K562 (cell line): ENCODE results near the gene MEX3D. TPM values are rescaled to one million over a fixed set of nuclear protein-coding genes. Genes with fewer than 3 reads are reported as not detected.
A peak's percentile ranks its signal among the peaks of the same experiment; 100 is the strongest.

Experiments
- ATAC-seq: fragments of 200-7000 bp; cut with Tn5 transposase; 3 replicates; pipeline ENCODE4 v1.9.1; 2020; ENCODE audit warnings: moderate library complexity
- BruUV-seq: library from RNA; stranded (reverse); fragments of 400-500 nt; replicated peaks from 2 replicates; lab custom pipeline; 2021; lab: Mats Ljungman, UMichigan
- CTCF ChIA-PET: fragments of 300-600 bp; formaldehyde crosslinking; extraction: SDS; loops from one replicate; lab custom pipeline; 2021; ENCODE audit warnings: low intra/inter-chr PET ratio; lab: Yijun Ruan, JAX
- POLR2A ChIA-PET: fragments of 300-600, 350-650 bp; sonication (Branson Sonifier 250); formaldehyde crosslinking; extraction: SDS; loops from one replicate; lab custom pipeline; 2021; ENCODE audit warnings: antibody characterized with exemption, inconsistent platforms; lab: Yijun Ruan, JAX
- DNase-seq, 4 experiments: peaks; one replicate each; pipeline versions ENCODE4 v3.0.0 to v3.0.0-alpha.2; 2011 to 2018; ENCODE audit warnings: low spot score in 3 of 4, mixed read lengths in 3 of 4; ENCODE audit errors: extremely low read depth in 1 of 4
- FAIRE-seq: peaks from 2 replicates; lab custom pipeline; 2011; peaks lifted over from hg19 to GRCh38; lab: Jason Lieb, UNC
- H2AFZ ChIP-seq: 2 replicates; pipeline ENCODE4 v1.6.0; 2011; ENCODE audit warnings: low read depth, low read length, control low read depth, inconsistent platforms
- H3K27ac ChIP-seq: fragments of 200-600 bp; 3 replicates; pipeline ENCODE4 v1.8.0; 2011; ENCODE audit warnings: low read depth, mild to moderate bottlenecking, control low read depth, inconsistent platforms, low read length, moderate library complexity, mixed read lengths; ENCODE audit errors: extremely low read depth
- H3K27me3 ChIP-seq, 2 experiments: fragments of 300-600 bp in 1 of 2; 2 replicates in 1 of 2; 3 replicates in 1 of 2; pipeline versions ENCODE4 v1.6.0 to v1.8.0; 2011; ENCODE audit warnings: inconsistent platforms in 2 of 2, low read length in 2 of 2, mild to moderate bottlenecking in 1 of 2, mixed read lengths in 1 of 2, moderate library complexity in 1 of 2; ENCODE audit not compliant: control insufficient read depth in 2 of 2, insufficient read depth in 2 of 2
- H3K36me3 ChIP-seq: fragments of 300-600 bp; 3 replicates; pipeline ENCODE4 v1.8.0; 2011; ENCODE audit warnings: mild to moderate bottlenecking, low read length, inconsistent platforms; ENCODE audit not compliant: control insufficient read depth, insufficient read depth
- H3K4me1 ChIP-seq, 2 experiments: fragments of 200-600 bp in 1 of 2; replicated peaks in 1 of 2; 2 replicates in 1 of 2; 3 replicates in 1 of 2; pipeline versions ENCODE4 v1.5.1 to v1.8.0; 2011; ENCODE audit warnings: inconsistent platforms in 2 of 2, low read length in 2 of 2, mild to moderate bottlenecking in 1 of 2, mixed read lengths in 1 of 2, moderate library complexity in 1 of 2; ENCODE audit not compliant: control insufficient read depth in 2 of 2, insufficient read depth in 2 of 2
- H3K4me2 ChIP-seq: 2 replicates; pipeline ENCODE4 v1.6.1; 2011; ENCODE audit warnings: low read length, control low read depth, inconsistent platforms, mixed read lengths; ENCODE audit not compliant: insufficient read depth
- H3K4me3 ChIP-seq: fragments of 200-600 bp; sonication (generic), shearing (Covaris generic); 2 replicates; pipeline ENCODE4 v1.5.1; 2016; ENCODE audit warnings: control low read depth, inconsistent platforms
- H3K79me2 ChIP-seq: fragments of 200-600 bp; 3 replicates; pipeline ENCODE4 v1.8.0; 2011; ENCODE audit warnings: low read length, inconsistent platforms; ENCODE audit not compliant: control insufficient read depth, insufficient read depth
- H3K9ac ChIP-seq, 2 experiments: 2 replicates each; pipeline versions ENCODE4 v1.6.0 to v1.6.1; 2011; ENCODE audit warnings: low read depth in 2 of 2, low read length in 2 of 2, control low read depth in 1 of 2, inconsistent platforms in 1 of 2, mild to moderate bottlenecking in 1 of 2, mixed read lengths in 1 of 2; ENCODE audit not compliant: insufficient read depth in 1 of 2
- H3K9me1 ChIP-seq: one replicate; pipeline ENCODE4 v1.6.0; 2011; ENCODE audit warnings: inconsistent platforms, mild to moderate bottlenecking, low read length, moderate library complexity; ENCODE audit not compliant: control insufficient read depth, insufficient read depth
- H3K9me3 ChIP-seq: replicated peaks from 2 replicates; pipeline ENCODE4 v1.5.1; 2011; ENCODE audit warnings: low read depth, low read length, inconsistent platforms; ENCODE audit not compliant: control insufficient read depth, insufficient read depth
- H4K20me1 ChIP-seq: replicated peaks from 2 replicates; pipeline ENCODE4 v1.6.1; 2011; ENCODE audit warnings: low read length, inconsistent platforms, mixed read lengths; ENCODE audit not compliant: control insufficient read depth, insufficient read depth
- ARID1B ChIP-seq: fragments of 450-650 bp; IDR thresholded peaks from 2 replicates; pipeline ENCODE4 v1.6.1; 2016; ENCODE audit warnings: antibody characterized with exemption, mild to moderate bottlenecking, inconsistent platforms
- COPS2 ChIP-seq: fragments of 450-650 bp; conservative IDR thresholded peaks from 2 replicates; pipeline ENCODE4 v1.6.1; 2016; ENCODE audit warnings: mild to moderate bottlenecking, moderate library complexity
- CXXC5 ChIP-seq: fragments of 250-450 bp; sonication (Bioruptor Pico); IDR thresholded peaks from 2 replicates; pipeline ENCODE4 v1.8.0; 2022; ENCODE audit warnings: inconsistent platforms, mild to moderate bottlenecking, moderate library complexity
- DDX20 ChIP-seq: fragments of 450-650 bp; IDR thresholded peaks from 2 replicates; pipeline ENCODE4 v1.6.1; 2016; ENCODE audit warnings: missing genetic modification characterization, low read depth, mild to moderate bottlenecking, missing compliant biosample characterization, moderate library complexity
- HNRNPH1 ChIP-seq: fragments of 200-400 bp; formaldehyde crosslinking; optimal IDR thresholded peaks from 2 replicates; pipeline ENCODE3; 2017; ENCODE audit warnings: low read depth, mild to moderate bottlenecking, low read length, moderate library complexity
- POLR2G ChIP-seq: fragments of 200-400 bp; formaldehyde crosslinking; IDR thresholded peaks from 2 replicates; pipeline ENCODE4 v1.6.1; 2017; ENCODE audit warnings: low read depth, mild to moderate bottlenecking, antibody characterized with exemption, low read length, moderate library complexity
- RBFOX2 ChIP-seq: fragments of 200-400 bp; formaldehyde crosslinking; IDR thresholded peaks from 2 replicates; pipeline ENCODE4 v1.6.1; 2017; ENCODE audit warnings: low read depth, mild to moderate bottlenecking, low read length, moderate library complexity
- RBM39 ChIP-seq: fragments of 200-400 bp; formaldehyde crosslinking; optimal IDR thresholded peaks from 2 replicates; pipeline ENCODE3; 2018; ENCODE audit warnings: low read depth, low read length
- SIN3A ChIP-seq, 2 experiments: fragments of 150-350 bp in 1 of 2; IDR thresholded peaks; 2 replicates each; pipeline ENCODE4 v1.6.1; 2011 to 2016; ENCODE audit warnings: borderline replicate concordance in 2 of 2, low read depth in 2 of 2, low read length in 2 of 2, mild to moderate bottlenecking in 2 of 2, moderate library complexity in 2 of 2; ENCODE audit not compliant: control insufficient read depth in 1 of 2
- SMAD2 ChIP-seq: fragments of 150-350 bp; IDR thresholded peaks from 2 replicates; pipeline ENCODE4 v1.6.1; 2014; ENCODE audit warnings: low read depth, mild to moderate bottlenecking, low read length
- SMARCC2 ChIP-seq: fragments of 450-650 bp; IDR thresholded peaks from 2 replicates; pipeline ENCODE4 v1.6.1; 2017; ENCODE audit warnings: antibody characterized with exemption, moderate library complexity, mild to moderate bottlenecking, low read depth
- SMC3 ChIP-seq: conservative IDR thresholded peaks from 2 replicates; pipeline ENCODE4 v1.6.1; 2011; ENCODE audit warnings: low read depth, low read length, improper control_type of control experiment; ENCODE audit not compliant: insufficient read depth
- TSC22D4 ChIP-seq: fragments of 450-650 bp; IDR thresholded peaks from 2 replicates; pipeline ENCODE4 v1.6.1; 2016; ENCODE audit warnings: missing genetic modification characterization, missing biosample characterization, control low read depth
- VEZF1 ChIP-seq: fragments of 200-800 bp; sonication (Bioruptor generic); IDR thresholded peaks from 2 replicates; pipeline ENCODE4 v1.6.1; 2017; ENCODE audit warnings: missing genetic modification characterization, missing compliant biosample characterization
- ZBTB33 ChIP-seq: sonication (generic); formaldehyde crosslinking; IDR thresholded peaks from 2 replicates; pipeline ENCODE4 v1.8.1; 2023; ENCODE audit warnings: mild to moderate bottlenecking, missing genetic modification reagents
- ZKSCAN8 ChIP-seq: fragments of 200-800 bp; sonication (Bioruptor generic); IDR thresholded peaks from 2 replicates; pipeline ENCODE4 v1.6.1; 2016; ENCODE audit warnings: missing genetic modification characterization, missing compliant biosample characterization
- WGBS: fragments of 100-300 bp; shearing (Covaris generic); methylation state at CpG from one replicate; pipeline ENCODE4 v1.1.6; 2016; ENCODE audit warnings: low coverage, mixed read lengths; ENCODE audit not compliant: insufficient coverage; ENCODE audit errors: missing lambda C conversion rate; 5-methylcytosine and 5-hydroxymethylcytosine counted together
- in situ Hi-C: fragments of 300-500 bp; cut with MboI; formaldehyde crosslinking; loops from 4 replicates; pipeline ENCODE4 v1.15.0; 2018; ENCODE audit warnings: inconsistent platforms, mixed read lengths
- intact Hi-C: fragments of 100-400 bp; cut with micrococcal nuclease; formaldehyde crosslinking; loops from 2 replicates; pipeline ENCODE4 v1.14.2; 2022
- polyA plus RNA-seq, 8 experiments: library from polyadenylated mRNA; depleted of rRNA in 4 of 8; stranded (reverse) in 5 of 8; unstranded in 3 of 8; fragments of >200 nt; fragmentation: Nextera tagmentation in 2 of 8; fragmentation: Illumina TruSeq in 1 of 8; extraction: Ambion mirVana in 2 of 8; extraction: Trizol in 1 of 8; gene quantifications; 2 replicates each; pipeline versions ENCODE4 v1.2.1 to v1.2.3, GENCODE V29; 2011 to 2014; ENCODE audit warnings: inconsistent platforms in 1 of 8, missing spikeins in 1 of 8
- total RNA-seq, 7 experiments: library from RNA; depleted of rRNA in 6 of 7; stranded (reverse); fragments of >200 nt in 6 of 7; fragmentation: Illumina TruSeq in 2 of 7; extraction: Trizol in 2 of 7; gene quantifications; 2 replicates each; pipeline versions ENCODE4 v1.2.1 to v1.2.3, GENCODE V29; 2011 to 2021; ENCODE audit warnings: low replicate concordance in 1 of 7

MEX3D gene
- total and polyA plus RNA-seq, 9 of the 15 experiments (the other 6 are each of a cell fraction or from before 2014, with no cell fraction given), result 1.7 to 39.3 (median 5.7) TPM

GRCh38 chr19:1567116-1567847 is 843 bp downstream of the MEX3D start (continued):
- TF ChIP-seq VEZF1 (CRISPR knock-in tag) (peak; percentile 46; the same call in 1 of the 2 replicates), SIN3A (IDR thresholded peaks at IDR 0.05; ENCODE audit: borderline replicate concordance in 2 of 2, control insufficient read depth in 1 of 2, low read depth in 2 of 2, low read length in 2 of 2) (peak in 1 of 2 experiments; percentile 24; a peak in 1 of 4 replicates), DDX20 (tag) (no peak)

GRCh38 chr19:1566392-1567115 is 1.6 kb downstream of the MEX3D start:
- H2AFZ ChIP-seq, result no peak overlapping the region
- in situ Hi-C loops, result no loop called here
- no peaks in the 10 kb centered on the region for H3K27me3 ChIP-seq
- H3K9me3 ChIP-seq, result no peaks in the 10 kb centered on the region
- no TSS peak for BruUV-seq
- peak overlapping the region; percentile 37; the same call in 1 of the 2 replicates for H3K4me2 ChIP-seq
- peak overlapping the region; percentile 54; the same call in 1 of the 3 replicates for H3K27ac ChIP-seq
- peak overlapping the region in 1 of 2 experiments; percentile 92; a peak in 3 of 4 replicates for H3K9ac ChIP-seq
- H3K79me2 ChIP-seq, result peaks cover 32% of the 10 kb centered on the region
- TF ChIP-seq RBM39 (no peak), CXXC5 (CRISPR knock-in tag) (no peak), SMAD2 (no peak), TSC22D4 (tag) (no peak), HNRNPH1 (no peak), SMC3 (no peak), ZBTB33 (peak; percentile 73; the same call in 1 of the 2 replicates), ZKSCAN8 (CRISPR knock-in tag) (no peak), POLR2G (peak; percentile 44; the same call in 1 of the 2 replicates), SMARCC2 (no peak), RBFOX2 (peak; percentile 13; the same call in 1 of the 2 replicates), COPS2 (no peak), ARID1B (no peak)
- WGBS, result 54% methylated on average over 15 of the region's 42 CpGs
- H4K20me1 ChIP-seq, result peaks cover 5% of the 10 kb centered on the region
- ChIA-PET CTCF (no interaction called here), POLR2A (no interaction called here)
- no peaks in the 10 kb centered on the region for H3K9me1 ChIP-seq
- no peaks in the 10 kb centered on the region for H3K36me3 ChIP-seq
- FAIRE-seq (no peak), DNase-seq (peak in 2 of 4 experiments; percentile 57 to 65), ATAC-seq (peak; percentile 37)
- intact Hi-C loops, result no loop called here
- peak overlapping the region; percentile 50 for H3K4me3 ChIP-seq
- peaks cover 6 to 44% of the 10 kb centered on the region in 2 experiments for H3K4me1 ChIP-seq
